ENCODE data around the gene KCNK10. TPM values are rescaled to one million over a fixed set of nuclear protein-coding genes. Genes with fewer than 3 reads are reported as not detected.

The KCNK10 gene
- total and polyA plus RNA-seq, 2 experiments from 2014 or later: not detected

- no peak for DNase-seq (ENCODE audit: low read depth in 1 of 2, low spot score in 1 of 2)
- Histone ChIP-seq H3K27ac (no peak overlapping the region), H3K27me3 (peaks cover 99% of the 10 kb centered on the region), H3K4me1 (ENCODE audit: low read depth) (no peaks in the 10 kb centered on the region), H3K4me3 (no peak overlapping the region), H3K9me3 (ENCODE audit: low read depth) (no peaks in the 10 kb centered on the region), H3K36me3 (no peaks in the 10 kb centered on the region)
- TF ChIP-seq, protein P1, sequence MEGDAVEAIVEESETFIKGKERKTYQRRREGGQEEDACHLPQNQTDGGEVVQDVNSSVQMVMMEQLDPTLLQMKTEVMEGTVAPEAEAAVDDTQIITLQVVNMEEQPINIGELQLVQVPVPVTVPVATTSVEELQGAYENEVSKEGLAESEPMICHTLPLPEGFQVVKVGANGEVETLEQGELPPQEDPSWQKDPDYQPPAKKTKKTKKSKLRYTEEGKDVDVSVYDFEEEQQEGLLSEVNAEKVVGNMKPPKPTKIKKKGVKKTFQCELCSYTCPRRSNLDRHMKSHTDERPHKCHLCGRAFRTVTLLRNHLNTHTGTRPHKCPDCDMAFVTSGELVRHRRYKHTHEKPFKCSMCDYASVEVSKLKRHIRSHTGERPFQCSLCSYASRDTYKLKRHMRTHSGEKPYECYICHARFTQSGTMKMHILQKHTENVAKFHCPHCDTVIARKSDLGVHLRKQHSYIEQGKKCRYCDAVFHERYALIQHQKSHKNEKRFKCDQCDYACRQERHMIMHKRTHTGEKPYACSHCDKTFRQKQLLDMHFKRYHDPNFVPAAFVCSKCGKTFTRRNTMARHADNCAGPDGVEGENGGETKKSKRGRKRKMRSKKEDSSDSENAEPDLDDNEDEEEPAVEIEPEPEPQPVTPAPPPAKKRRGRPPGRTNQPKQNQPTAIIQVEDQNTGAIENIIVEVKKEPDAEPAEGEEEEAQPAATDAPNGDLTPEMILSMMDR (IDR thresholded peaks at IDR 0.05; ENCODE audit: low read depth, low read length): no peak
Observed at GRCh38 chr14:88321692-88322503, 1.2 kb downstream of the KCNK10 start.

DNA sequence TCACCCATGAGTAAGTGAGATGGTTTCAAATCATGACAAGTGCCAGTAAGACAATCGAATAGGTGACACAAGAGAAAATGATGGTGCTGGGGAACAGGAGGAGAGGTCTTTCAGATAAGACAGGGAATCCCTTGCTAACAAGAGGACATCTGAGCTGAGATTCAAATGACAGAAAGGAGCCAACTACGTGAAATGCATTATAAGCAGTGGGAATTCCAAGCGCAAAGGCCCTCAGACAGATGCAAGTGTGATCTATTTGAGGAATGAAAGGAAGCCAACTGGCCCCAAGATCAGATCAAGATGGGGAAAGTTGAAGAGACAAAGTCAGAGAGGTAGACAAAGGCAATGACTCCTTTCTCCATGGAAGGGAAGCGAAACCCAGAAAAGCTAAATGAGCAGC, 4.7 kb downstream of the KCNK10 start:
- TF ChIP-seq, protein P1 (IDR thresholded peaks at IDR 0.05; ENCODE audit: low read depth, low read length): no peak
- H3K36me3 ChIP-seq: no peaks in the 10 kb centered on the region
- H3K4me1 ChIP-seq (ENCODE audit: low read depth): no peaks in the 10 kb centered on the region
- H3K27me3 ChIP-seq: peaks cover 73% of the 10 kb centered on the region
- H3K4me3 ChIP-seq: no peak overlapping the region
- H3K27ac ChIP-seq: no peak overlapping the region
- H3K9me3 ChIP-seq (ENCODE audit: low read depth): no peaks in the 10 kb centered on the region
- no peak for DNase-seq (ENCODE audit: low read depth in 1 of 2, low spot score in 1 of 2)

DNA sequence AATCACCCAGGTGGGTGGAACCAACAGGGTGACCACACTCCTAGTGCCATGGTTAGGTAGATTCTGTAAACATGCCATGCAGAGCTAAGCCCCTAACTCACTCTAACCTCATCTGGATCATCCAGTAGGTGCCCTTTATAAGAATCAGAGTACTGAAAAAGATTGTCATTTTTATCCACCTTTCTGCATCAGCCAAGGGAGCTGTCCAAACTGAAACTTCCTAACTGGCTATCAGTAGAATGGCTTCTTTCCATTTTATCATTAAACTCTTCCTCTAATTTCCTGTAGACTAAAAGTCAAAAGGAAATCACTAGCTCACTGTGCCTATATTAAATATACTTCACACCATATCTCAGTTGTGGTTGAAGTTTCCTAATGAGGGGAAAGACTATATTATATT, 6.5 kb downstream of the KCNK10 start:
- peak in 1 of 2 donors; percentile 8 for DNase-seq (ENCODE audit: low read depth in 1 of 2, low spot score in 1 of 2)
- no peaks in the 10 kb centered on the region for H3K4me1 ChIP-seq (ENCODE audit: low read depth)
- H3K27me3 ChIP-seq: peaks cover 54% of the 10 kb centered on the region
- no peak overlapping the region for H3K4me3 ChIP-seq
- H3K9me3 ChIP-seq (ENCODE audit: low read depth): no peaks in the 10 kb centered on the region
- no peaks in the 10 kb centered on the region for H3K36me3 ChIP-seq
- H3K27ac ChIP-seq: no peak overlapping the region
- TF ChIP-seq, protein P1 (IDR thresholded peaks at IDR 0.05; ENCODE audit: low read depth, low read length): no peak

GRCh38 chr14:88312257-88312656, 10.8 kb downstream of the KCNK10 start:
- Histone ChIP-seq H3K36me3 (no peaks in the 10 kb centered on the region), H3K4me3 (no peak overlapping the region), H3K27me3 (peaks cover 15% of the 10 kb centered on the region), H3K27ac (no peak overlapping the region), H3K9me3 (ENCODE audit: low read depth) (no peaks in the 10 kb centered on the region), H3K4me1 (ENCODE audit: low read depth) (no peaks in the 10 kb centered on the region)
- no peak for DNase-seq (ENCODE audit: low read depth in 1 of 2, low spot score in 1 of 2)
- TF ChIP-seq, protein P1 (IDR thresholded peaks at IDR 0.05; ENCODE audit: low read depth, low read length): no peak

- Histone ChIP-seq H3K4me3 (no peak overlapping the region), H3K9me3 (ENCODE audit: low read depth) (no peaks in the 10 kb centered on the region), H3K4me1 (ENCODE audit: low read depth) (no peaks in the 10 kb centered on the region), H3K36me3 (no peaks in the 10 kb centered on the region), H3K27me3 (peaks cover 11% of the 10 kb centered on the region), H3K27ac (no peak overlapping the region)
- TF ChIP-seq, protein P1 (IDR thresholded peaks at IDR 0.05; ENCODE audit: low read depth, low read length): no peak
- DNase-seq (ENCODE audit: low read depth in 1 of 2, low spot score in 1 of 2): no peak
Observed at GRCh38 chr14:88311780-88312179, 11.3 kb downstream of the KCNK10 start.
